NCI-H460 (cell line): ENCODE data around the gene TAS2R46. TPM values are rescaled to one million over a fixed set of nuclear protein-coding genes. Genes with fewer than 3 reads are reported as not detected.
"Not testable (repeated sequence)": the region's sequence is repeated elsewhere in the genome, so short reads cannot be mapped to it uniquely, and the experiment has no call there.

ENCODE experiments used
- DNase-seq: peaks from one replicate; pipeline ENCODE4 v3.0.0-alpha.2; 2016; ENCODE audit warnings: low read depth; ENCODE audit errors: extremely low read depth
- small RNA-seq, 2 experiments: library from RNA; depleted of rRNA; stranded (forward); fragments of <200 nt; gene quantifications; one replicate each; pipeline ENCODE3, GENCODE V24; 2014
- total RNA-seq: library from RNA; depleted of rRNA; stranded (reverse); fragments of >200 nt; shearing (Covaris generic); gene quantifications from 2 replicates; pipeline ENCODE4 v1.2.3, GENCODE V29; 2014; rRNA removed

TAS2R46 gene
- total RNA-seq, 1 experiment from 2014 or later: 1.6 TPM

DNA sequence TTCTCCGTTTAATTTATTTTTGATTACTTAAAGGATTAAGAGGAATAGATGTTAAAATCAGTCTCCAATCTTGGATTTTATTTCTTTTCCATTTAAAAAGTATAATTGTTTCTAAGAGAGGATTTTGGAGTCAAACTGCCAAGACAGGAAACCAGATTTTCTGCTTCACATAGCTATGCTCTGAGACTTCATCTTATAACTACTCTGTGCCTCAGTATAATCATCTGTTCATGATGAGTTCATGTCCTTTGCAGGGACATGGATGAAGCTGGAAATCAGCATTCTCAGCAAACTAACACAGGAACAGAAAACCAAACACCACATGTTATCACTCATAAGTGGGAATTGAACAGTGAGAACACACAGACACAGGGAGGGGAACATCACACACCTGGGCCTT lies 21.9 kb downstream of the TAS2R46 start:
- DNase-seq: no peak

DNA sequence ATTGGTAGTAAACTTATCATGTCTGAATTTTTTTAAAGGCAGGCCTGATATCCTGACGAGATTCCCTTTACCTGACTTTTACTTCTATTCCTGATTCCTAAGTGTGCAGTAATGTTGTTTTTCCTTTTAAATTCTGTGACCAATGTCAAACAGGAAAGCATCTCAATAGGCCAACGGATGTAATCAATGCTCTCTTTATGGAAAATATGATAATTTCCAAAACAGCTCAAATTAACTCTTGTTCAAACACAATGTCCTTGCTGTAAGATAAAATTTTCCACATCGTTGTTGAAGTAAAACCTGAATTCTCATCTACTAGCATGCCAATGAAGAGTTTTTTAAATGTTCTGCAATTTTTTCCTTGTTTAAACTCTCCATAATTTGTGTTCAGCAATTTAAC lies 22.9 kb downstream of the TAS2R46 start:
- no peak for DNase-seq

DNA sequence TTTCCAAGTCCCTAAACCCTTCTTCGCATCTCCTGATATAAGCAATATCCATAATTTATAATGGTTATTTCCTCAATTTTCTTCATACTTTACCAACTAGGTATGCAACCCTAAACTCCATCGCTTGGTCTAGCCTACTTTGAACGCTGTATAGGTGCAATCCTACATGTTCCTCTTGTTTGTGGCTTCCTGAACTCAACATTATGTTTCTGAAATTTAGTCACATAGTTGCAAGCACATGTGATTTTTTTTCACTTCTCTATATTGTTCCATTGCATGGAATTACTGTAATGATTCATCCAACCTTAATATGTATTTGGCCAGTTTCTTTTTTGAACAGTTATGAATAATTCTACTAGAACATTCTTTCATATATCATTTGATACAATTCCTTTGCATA lies 28.1 kb downstream of the TAS2R46 start:
- DNase-seq: not testable (repeated sequence)

DNA sequence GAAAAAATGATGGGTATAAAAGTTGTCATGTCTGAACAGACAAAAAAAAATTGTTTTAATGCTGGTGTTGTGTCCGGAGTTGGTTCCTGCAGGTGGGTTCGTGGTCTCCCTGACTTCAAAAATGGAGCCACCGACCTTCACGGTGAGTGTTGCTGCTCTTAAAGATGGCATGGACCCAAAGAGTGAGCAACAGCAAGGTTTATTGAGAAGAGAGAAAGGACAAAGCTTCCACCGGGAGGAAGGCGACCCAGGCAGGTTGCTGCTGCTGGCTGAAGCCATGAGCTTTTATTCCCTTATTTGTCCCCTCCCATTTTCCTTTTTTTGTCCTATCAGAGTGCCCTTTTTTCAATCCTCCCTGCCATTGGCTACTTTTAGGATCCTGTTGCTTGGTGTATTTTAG lies 30.8 kb downstream of the TAS2R46 start, which contains the start of gene TAS2R31:
Gene TAS2R31 (minus strand): TSS at position 101 of the 400 bp plus-strand sequence. CDS start 72 bp downstream, at position 29.
- no peak for DNase-seq

DNA sequence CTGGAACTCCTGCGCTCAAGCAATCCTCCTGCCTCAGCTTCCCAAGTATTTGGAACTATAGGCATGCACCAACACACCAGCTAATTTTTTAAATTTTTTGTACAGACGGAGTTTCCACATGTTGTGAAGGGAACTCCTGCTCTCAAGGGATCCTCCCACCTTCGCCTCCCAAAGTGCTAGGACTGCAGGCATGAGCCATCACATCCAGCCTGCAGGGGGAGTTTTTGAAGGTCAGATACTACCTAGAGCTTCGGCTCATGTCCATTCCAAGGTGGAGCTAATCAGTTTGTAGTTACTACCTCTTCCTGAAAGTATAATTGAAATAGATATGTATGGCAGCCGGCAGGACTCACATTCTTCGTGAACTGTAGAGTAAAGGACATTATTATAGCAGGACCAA lies 36.0 kb downstream of the TAS2R46 start:
- DNase-seq: no peak

DNA sequence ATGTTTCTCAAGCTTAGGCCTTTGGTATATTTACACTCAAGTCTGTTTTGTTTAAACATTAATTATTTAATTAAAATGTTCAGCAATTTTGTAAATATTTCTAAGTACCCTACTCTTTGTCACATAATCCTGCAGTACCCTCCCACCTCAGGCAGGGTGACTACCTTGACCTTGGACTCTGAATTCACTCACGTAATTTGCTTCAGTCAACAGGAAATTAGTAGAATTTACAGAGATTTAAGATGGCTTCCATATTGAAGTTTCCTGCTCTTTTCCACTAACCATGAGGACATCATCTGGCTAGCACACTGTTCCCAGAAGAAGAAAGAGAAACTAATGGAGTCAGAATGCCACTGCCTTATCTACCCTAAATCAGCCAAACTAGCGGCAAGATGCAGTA lies 38.7 kb downstream of the TAS2R46 start:
- DNase-seq: no peak

DNA sequence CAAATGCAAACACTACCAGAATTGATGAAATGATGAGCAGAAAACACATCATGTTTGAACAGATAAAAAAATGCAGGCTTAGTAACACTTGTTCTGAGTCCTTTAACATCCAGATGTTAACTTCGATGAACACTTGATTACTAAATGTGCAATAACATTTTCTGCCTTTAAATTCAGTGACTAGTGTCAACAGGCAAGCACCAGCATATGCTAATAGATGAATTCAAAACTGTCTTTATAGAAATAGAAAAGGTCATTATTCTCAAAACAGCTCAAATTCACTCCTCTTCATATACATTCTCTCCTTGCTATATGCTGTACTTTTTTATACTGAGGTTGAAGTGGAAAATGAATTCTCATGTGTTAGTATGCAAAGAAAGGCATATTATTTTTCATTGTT lies 39.6 kb downstream of the TAS2R46 start, which contains the start of gene TAS2R19:
Gene TAS2R19 (minus strand): TSS at position 101 of the 400 bp plus-strand sequence. CDS start 49 bp downstream, at position 52.
- DNase-seq: no peak

DNA sequence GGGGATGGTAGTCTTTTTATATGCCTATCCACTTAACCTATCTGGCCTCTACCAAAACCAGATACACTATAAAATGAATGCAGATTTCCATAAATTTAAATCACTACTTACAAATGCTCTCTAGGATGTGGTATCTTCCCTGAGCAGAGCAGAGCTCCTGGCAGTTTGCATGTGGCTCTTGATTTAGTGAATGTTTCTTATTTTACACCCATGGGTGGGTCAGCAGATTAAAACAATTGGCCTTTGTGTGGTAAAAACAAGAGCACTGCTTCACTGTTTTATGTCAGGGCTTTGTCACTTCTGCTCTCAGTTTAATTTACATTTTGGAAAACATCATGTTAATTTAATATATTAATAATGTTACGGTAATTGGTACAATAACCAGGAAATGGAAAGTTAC lies 45.2 kb downstream of the TAS2R46 start:
- DNase-seq: no peak

DNA sequence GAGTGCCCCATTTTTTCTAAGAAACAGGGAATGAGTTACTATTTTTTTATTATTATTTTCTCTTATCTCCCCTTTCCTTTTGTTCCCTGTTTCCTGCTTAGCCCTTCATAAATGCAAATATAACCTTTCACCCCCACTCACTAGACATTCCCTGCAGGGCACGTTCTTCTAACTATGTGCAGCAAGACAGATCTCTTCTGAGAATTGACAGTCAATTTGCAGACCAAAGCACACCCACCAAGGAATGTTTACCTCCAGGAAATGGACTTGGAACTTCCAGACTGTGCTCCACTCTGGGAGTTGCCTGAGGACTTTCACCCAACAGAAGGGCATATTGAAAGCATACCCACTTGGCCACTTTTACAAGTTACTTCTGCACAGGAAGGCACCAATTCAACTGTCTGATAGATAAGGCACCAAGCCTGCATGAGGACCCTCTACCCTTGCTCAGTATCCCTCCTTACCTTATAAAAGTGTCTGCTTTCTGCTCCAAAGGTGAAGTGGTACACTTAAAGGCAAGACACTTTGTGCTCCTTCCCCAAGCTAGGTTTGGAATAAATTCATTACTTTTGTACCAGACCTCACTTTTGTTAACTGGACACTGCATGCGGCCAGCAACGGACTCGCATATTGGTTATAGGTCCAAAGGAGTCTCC lies 46.2 kb downstream of the TAS2R46 start:
- DNase-seq: no peak

DNA sequence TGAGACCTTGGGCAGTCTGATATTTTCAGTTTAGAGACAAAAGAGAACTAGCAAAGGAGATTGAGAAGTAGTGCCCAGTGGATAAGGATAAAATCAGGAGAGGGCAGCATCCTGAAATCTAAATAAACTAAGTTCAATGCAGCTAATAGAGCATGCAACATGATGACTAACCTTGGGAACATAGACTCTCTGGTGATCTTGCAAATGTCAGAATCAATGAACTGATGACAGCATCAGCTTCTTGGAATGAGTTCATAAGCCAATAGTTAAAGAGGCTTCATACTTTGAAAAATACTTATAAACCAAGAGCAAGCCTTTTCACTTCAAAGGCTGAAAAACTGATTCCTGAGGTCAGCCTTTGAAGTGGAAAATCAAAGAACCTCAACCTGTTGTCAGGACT lies 47.9 kb downstream of the TAS2R46 start:
- DNase-seq: no peak

Small RNA genes lying within 50 kb of the gene (small RNA-seq; reads per million reads assigned to genes)
- gene AC018630.1: 0 reads per million in 2 experiments

Other genes starting within 250 kb of the TAS2R46 start
- 0.25 TPM in 1 of 2 replicates, not detected in the other for gene TAS2R10, start 235.9 kb downstream of the TAS2R46 start, total RNA-seq
- 2.2 and 4.5 TPM in 2 replicates for gene PRR4, start 212.8 kb downstream of the TAS2R46 start, total RNA-seq
- 4.0 and 5.0 TPM in 2 replicates for gene PRH1, start 178.0 kb downstream of the TAS2R46 start, total RNA-seq
- gene TAS2R13, start 152.7 kb downstream of the TAS2R46 start, total RNA-seq: 0.35 and 0.87 TPM in 2 replicates
- not detected in 2 replicates for gene PRH2, start 133.1 kb downstream of the TAS2R46 start, total RNA-seq
- 1.5 and 2.0 TPM in 2 replicates for gene TAS2R14, start 123.0 kb downstream of the TAS2R46 start, total RNA-seq
- gene TAS2R50, start 75.4 kb downstream of the TAS2R46 start, total RNA-seq: 0.43 and 1.9 TPM in 2 replicates
- gene TAS2R20, start 64.0 kb downstream of the TAS2R46 start, total RNA-seq: 0.84 and 1.8 TPM in 2 replicates
- 1.8 and 1.9 TPM in 2 replicates for gene TAS2R19, start 39.7 kb downstream of the TAS2R46 start, total RNA-seq
- 1.7 and 2.7 TPM in 2 replicates for gene TAS2R31, start 30.9 kb downstream of the TAS2R46 start, total RNA-seq
- not detected in 2 replicates for gene TAS2R43, start 30.0 kb upstream of the TAS2R46 start, total RNA-seq
- 1.4 and 1.8 TPM in 2 replicates for gene TAS2R30, start 72.3 kb upstream of the TAS2R46 start, total RNA-seq
- 9.3 and 9.7 TPM in 2 replicates for gene SMIM10L1, start 108.9 kb upstream of the TAS2R46 start, total RNA-seq
- not detected in 2 replicates for gene TAS2R42, start 124.6 kb upstream of the TAS2R46 start, total RNA-seq
- gene PRB3, start 207.4 kb upstream of the TAS2R46 start, total RNA-seq: not detected in 2 replicates
- not detected in 2 replicates for gene PRB4, start 248.1 kb upstream of the TAS2R46 start, total RNA-seq